Measurements from ENCODE around the gene LRMDA. TPM values are rescaled to one million over a fixed set of nuclear protein-coding genes. Genes with fewer than 3 reads are reported as not detected.

Gene LRMDA
- total RNA-seq, 2 experiments from 2014 or later = not detected

DNA sequence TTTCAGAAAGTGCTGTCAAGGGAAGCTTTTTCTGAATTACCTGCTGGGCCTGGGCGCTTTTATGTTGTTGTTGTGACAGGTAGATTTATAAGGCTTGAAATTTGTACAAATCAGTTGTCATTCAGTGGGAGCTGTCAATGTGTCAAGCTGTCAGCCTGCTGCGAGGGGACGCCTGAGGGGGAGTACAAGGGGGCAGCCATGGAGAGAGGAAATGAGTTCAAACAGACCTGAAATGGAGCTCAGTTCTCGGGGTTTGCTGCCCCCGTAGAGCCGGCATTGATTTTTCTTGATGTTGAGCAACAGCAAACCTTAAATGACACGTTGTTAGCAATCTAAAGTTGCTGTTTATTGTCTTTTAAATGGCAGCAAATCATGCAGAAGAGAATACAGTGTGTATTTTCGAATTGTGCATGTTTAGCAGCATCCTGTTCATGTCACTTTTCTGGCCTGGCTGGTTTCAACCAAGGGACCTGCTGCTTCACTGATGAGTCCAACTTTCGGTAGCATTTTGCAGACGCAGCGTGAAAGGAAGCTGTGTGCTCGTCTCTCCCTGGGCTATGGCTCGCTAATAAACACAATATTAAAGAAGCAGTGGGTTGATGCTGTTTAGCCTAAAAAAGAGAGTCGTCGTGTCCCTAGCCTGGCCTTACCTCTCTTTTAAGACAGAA is 166.5 kb downstream of the LRMDA start:
- Histone ChIP-seq H3K9me3 (ENCODE audit: low read length) (no peaks in the 10 kb centered on the region), H3K27ac (ENCODE audit: low read depth, low read length, poor library complexity, severe bottlenecking) (no peak overlapping the region), H3K9me2 (ENCODE audit: insufficient read depth, low read length) (no peaks in the 10 kb centered on the region), H3K4me3 (ENCODE audit: low read depth, low read length, poor library complexity, severe bottlenecking) (no peak overlapping the region), H3K36me3 (ENCODE audit: insufficient read depth, low read length) (no peaks in the 10 kb centered on the region), H3K4me2 (ENCODE audit: low read length) (no peak overlapping the region), H2AFZ (ENCODE audit: low read length) (no peak overlapping the region), H3K79me2 (ENCODE audit: insufficient read depth, low read depth, low read length) (no peaks in the 10 kb centered on the region), H4K20me1 (ENCODE audit: insufficient read depth, low read length) (no peaks in the 10 kb centered on the region), H3K4me1 (ENCODE audit: insufficient read depth, low read length, poor library complexity, severe bottlenecking) (no peaks in the 10 kb centered on the region)
- ChIA-PET POLR2A (no interaction called here), CTCF (ENCODE audit: unreplicated experiment) (no interaction called here)
- no TSS peak for BruUV-seq (replicated peaks)
- DNase-seq (ENCODE audit: low spot score) = no peak
- intact Hi-C loops (cut with micrococcal nuclease; ENCODE audit: unreplicated experiment) = no loop called here
- TF ChIP-seq, protein P1, sequence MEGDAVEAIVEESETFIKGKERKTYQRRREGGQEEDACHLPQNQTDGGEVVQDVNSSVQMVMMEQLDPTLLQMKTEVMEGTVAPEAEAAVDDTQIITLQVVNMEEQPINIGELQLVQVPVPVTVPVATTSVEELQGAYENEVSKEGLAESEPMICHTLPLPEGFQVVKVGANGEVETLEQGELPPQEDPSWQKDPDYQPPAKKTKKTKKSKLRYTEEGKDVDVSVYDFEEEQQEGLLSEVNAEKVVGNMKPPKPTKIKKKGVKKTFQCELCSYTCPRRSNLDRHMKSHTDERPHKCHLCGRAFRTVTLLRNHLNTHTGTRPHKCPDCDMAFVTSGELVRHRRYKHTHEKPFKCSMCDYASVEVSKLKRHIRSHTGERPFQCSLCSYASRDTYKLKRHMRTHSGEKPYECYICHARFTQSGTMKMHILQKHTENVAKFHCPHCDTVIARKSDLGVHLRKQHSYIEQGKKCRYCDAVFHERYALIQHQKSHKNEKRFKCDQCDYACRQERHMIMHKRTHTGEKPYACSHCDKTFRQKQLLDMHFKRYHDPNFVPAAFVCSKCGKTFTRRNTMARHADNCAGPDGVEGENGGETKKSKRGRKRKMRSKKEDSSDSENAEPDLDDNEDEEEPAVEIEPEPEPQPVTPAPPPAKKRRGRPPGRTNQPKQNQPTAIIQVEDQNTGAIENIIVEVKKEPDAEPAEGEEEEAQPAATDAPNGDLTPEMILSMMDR (conservative IDR thresholded peaks at IDR 0.05; ENCODE audit: low read length) = no peak
- TF ChIP-seq EZH2phosphoT487 (IDR thresholded peaks at IDR 0.05; ENCODE audit: borderline replicate concordance, low read depth, low read length) = no peak

DNA sequence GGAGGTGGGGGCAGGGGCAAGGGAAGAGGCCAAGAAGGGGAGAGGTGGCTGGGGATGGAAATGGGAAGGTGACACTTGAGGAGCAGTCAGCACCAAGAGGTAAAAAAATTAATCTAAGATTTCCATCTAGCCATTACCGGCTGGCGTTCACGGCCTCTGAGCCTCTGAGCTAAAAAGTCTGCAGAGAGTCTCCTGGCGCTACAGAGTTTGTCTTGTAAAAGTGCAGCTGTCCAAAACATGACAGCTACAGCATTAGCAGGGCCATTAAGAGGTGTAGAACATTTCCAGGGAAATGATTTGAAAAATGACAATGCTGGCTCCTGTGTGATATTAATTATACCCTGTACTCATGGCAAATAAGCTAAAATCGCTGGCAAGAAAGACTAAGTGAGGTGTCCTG is 167.6 kb downstream of the LRMDA start:
- intact Hi-C loops (cut with micrococcal nuclease; ENCODE audit: unreplicated experiment) = no loop called here
- CTCF ChIA-PET (ENCODE audit: unreplicated experiment) = no interaction called here
- Histone ChIP-seq H3K9me2 (ENCODE audit: insufficient read depth, low read length) (no peaks in the 10 kb centered on the region; the same call in 1 of the 2 replicates), H2AFZ (ENCODE audit: low read length) (no peak overlapping the region), H4K20me1 (ENCODE audit: insufficient read depth, low read length) (no peaks in the 10 kb centered on the region), H3K4me2 (ENCODE audit: low read length) (no peak overlapping the region), H3K79me2 (ENCODE audit: insufficient read depth, low read depth, low read length) (no peaks in the 10 kb centered on the region), H3K36me3 (ENCODE audit: insufficient read depth, low read length) (no peaks in the 10 kb centered on the region), H3K4me3 (ENCODE audit: low read depth, low read length, poor library complexity, severe bottlenecking) (no peak overlapping the region), H3K9me3 (ENCODE audit: low read length) (no peaks in the 10 kb centered on the region), H3K4me1 (ENCODE audit: insufficient read depth, low read length, poor library complexity, severe bottlenecking) (no peaks in the 10 kb centered on the region), H3K27ac (ENCODE audit: low read depth, low read length, poor library complexity, severe bottlenecking) (no peak overlapping the region)
- TF ChIP-seq EZH2phosphoT487 (IDR thresholded peaks at IDR 0.05; ENCODE audit: borderline replicate concordance, low read depth, low read length) = no peak
- TF ChIP-seq, protein P1 (conservative IDR thresholded peaks at IDR 0.05; ENCODE audit: low read length) = no peak
- POLR2A ChIA-PET = no interaction called here
- BruUV-seq (replicated peaks) = no TSS peak
- DNase-seq (ENCODE audit: low spot score) = no peak

DNA sequence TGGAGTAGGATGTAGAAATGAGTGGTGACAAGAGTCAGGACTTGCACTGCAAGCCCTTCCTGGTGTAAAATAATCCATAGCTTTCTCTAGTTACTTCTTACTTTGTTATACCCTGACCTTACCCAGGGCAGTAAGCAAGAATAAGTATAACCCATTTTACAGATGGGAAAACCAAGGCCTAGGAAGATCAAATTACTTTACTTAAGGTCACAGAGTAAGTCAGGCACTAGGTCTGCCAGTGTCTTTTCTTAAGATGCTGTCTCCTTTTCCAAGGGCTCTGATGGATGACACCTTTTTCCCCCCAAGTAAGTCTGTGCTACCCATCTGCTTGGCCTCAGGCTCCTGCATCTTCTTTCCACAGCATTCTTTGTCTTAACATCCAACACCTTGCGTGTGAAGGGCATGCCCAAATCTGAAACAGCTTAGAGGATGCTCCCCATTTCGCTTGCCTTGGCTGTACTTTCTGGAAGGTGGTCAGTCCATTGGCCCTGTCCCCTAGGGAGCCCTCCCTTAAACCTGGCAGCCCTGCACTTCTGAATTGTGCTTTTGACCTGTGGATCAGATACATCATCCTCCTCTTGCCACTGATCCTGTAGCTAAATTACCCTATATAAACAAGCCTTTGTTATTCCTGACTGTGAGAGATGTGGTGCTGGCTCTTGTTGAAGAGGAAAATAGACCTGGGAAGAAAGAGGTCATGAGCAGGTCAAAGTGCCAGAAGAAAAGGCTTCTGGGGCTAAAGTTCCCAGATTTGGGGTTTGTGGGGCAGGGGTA is 168.6 kb downstream of the LRMDA start:
- Histone ChIP-seq H3K4me3 (ENCODE audit: low read depth, low read length, poor library complexity, severe bottlenecking) (no peak overlapping the region), H3K36me3 (ENCODE audit: insufficient read depth, low read length) (no peaks in the 10 kb centered on the region), H3K79me2 (ENCODE audit: insufficient read depth, low read depth, low read length) (no peaks in the 10 kb centered on the region), H3K4me1 (ENCODE audit: insufficient read depth, low read length, poor library complexity, severe bottlenecking) (no peaks in the 10 kb centered on the region), H3K4me2 (ENCODE audit: low read length) (no peak overlapping the region), H2AFZ (ENCODE audit: low read length) (no peak overlapping the region), H3K9me2 (ENCODE audit: insufficient read depth, low read length) (no peaks in the 10 kb centered on the region; the same call in 1 of the 2 replicates), H3K27ac (ENCODE audit: low read depth, low read length, poor library complexity, severe bottlenecking) (no peak overlapping the region), H3K9me3 (ENCODE audit: low read length) (no peaks in the 10 kb centered on the region), H4K20me1 (ENCODE audit: insufficient read depth, low read length) (no peaks in the 10 kb centered on the region)
- ChIA-PET POLR2A (no interaction called here), CTCF (ENCODE audit: unreplicated experiment) (no interaction called here)
- intact Hi-C loops (cut with micrococcal nuclease; ENCODE audit: unreplicated experiment) = no loop called here
- TF ChIP-seq, protein P1 (conservative IDR thresholded peaks at IDR 0.05; ENCODE audit: low read length) = no peak
- TF ChIP-seq EZH2phosphoT487 (IDR thresholded peaks at IDR 0.05; ENCODE audit: borderline replicate concordance, low read depth, low read length) = no peak
- DNase-seq (ENCODE audit: low spot score) = no peak
- BruUV-seq (replicated peaks) = no TSS peak

All from OCI-LY7 (cell line).